Measurements from ENCODE around the gene MFNG.

DNA sequence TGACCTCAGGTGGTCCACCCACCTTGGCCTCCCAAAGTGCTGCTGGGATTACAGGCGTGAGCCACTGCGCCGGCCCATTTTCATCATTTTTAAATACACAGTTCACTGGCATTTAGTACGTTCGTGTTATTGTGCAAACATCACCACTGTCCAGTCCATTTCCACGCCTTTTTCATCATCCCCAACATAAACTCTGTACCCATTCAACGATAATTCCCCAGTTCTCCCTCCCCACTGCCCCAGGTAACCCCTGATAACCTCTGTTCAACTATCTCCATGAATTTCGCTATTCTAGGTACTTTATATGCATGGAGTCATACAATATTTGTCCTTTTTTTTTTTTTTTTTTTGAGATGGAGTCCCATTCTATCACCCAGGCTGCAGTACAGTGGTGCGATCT lies 40.7 kb downstream of the MFNG start:
- no peak for TF ChIP-seq CTCF (IDR thresholded peaks at IDR 0.05)
- no peak for TF ChIP-seq POLR2A (IDR thresholded peaks at IDR 0.05; ENCODE audit: low read depth)
